IPS DF 6.9 (cell line): Measurements from ENCODE around the gene WFDC11.
"Not testable (repeated sequence)": the region's sequence is repeated elsewhere in the genome, so short reads cannot be mapped to it uniquely, and the experiment has no call there.

ENCODE experiments used
- DNase-seq: peaks from one replicate; pipeline ENCODE4 v3.0.0-alpha.2; 2013; ENCODE audit warnings: low read depth, low spot score
- H3K27ac ChIP-seq: one replicate; pipeline ENCODE4 v1.5.1; 2013; ENCODE audit warnings: low read length, control low read depth
- H3K27me3 ChIP-seq: 2 replicates; pipeline ENCODE4 v1.6.1; 2013; ENCODE audit warnings: mild to moderate bottlenecking, low read length; ENCODE audit not compliant: control insufficient read depth, insufficient read depth
- H3K36me3 ChIP-seq: 2 replicates; pipeline ENCODE4 v1.6.1; 2013; ENCODE audit warnings: low read length; ENCODE audit not compliant: control insufficient read depth, insufficient read depth
- H3K4me1 ChIP-seq: 2 replicates; pipeline ENCODE4 v1.6.1; 2013; ENCODE audit warnings: low read length; ENCODE audit not compliant: control insufficient read depth, insufficient read depth
- H3K4me3 ChIP-seq: 2 replicates; pipeline ENCODE4 v1.5.1; 2013; ENCODE audit warnings: mild to moderate bottlenecking, low read length
- H3K9me3 ChIP-seq: 2 replicates; pipeline ENCODE4 v1.6.1; 2013; ENCODE audit warnings: low read length, inconsistent platforms; ENCODE audit not compliant: control insufficient read depth, insufficient read depth
- WGBS: extraction: QIAGEN DNeasy Blood & Tissue Kit; methylation state at CpG from one replicate; pipeline ENCODE4 v1.1.7; 2013; ENCODE audit warnings: mixed read lengths, missing lambda C conversion rate; ENCODE audit not compliant: insufficient read length, insufficient coverage; 5-methylcytosine and 5-hydroxymethylcytosine counted together

The WFDC11 gene

DNA sequence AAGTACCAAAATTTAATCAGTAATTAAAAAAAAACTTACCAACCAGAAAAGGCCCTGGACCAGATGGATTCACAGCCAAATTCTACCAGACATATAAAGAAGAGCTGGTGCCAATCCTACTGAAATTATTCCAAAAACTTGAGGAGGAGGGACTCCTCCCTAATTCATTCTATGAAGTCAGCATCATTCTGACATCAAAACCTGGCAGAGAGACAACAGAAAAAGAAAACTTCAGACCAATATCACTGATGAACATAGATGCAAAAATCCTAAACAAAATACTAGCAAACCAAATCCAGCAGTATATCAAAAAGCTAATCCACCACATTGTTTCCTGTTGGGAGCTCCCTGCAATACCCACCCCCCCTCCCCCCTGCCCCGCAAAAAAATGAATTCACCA lies at the start of gene WFDC11:
Gene WFDC11 (minus strand): TSS at position 101 of the 400 bp plus-strand sequence. CDS start 19,639 bp downstream, outside the sequence.
- no peak within 1 kb of the TSS for H3K27ac ChIP-seq
- no CpG with 5 or more reads among the region's 1 CpG for WGBS
- no peaks in the 10 kb centered on the region for H3K36me3 ChIP-seq
- H3K4me1 ChIP-seq: no peaks in the 10 kb centered on the region
- no peaks in the 10 kb centered on the region for H3K9me3 ChIP-seq
- no peak for DNase-seq
- H3K4me3 ChIP-seq: no peak within 1 kb of the TSS
- H3K27me3 ChIP-seq: no peaks in the 10 kb centered on the region

DNA sequence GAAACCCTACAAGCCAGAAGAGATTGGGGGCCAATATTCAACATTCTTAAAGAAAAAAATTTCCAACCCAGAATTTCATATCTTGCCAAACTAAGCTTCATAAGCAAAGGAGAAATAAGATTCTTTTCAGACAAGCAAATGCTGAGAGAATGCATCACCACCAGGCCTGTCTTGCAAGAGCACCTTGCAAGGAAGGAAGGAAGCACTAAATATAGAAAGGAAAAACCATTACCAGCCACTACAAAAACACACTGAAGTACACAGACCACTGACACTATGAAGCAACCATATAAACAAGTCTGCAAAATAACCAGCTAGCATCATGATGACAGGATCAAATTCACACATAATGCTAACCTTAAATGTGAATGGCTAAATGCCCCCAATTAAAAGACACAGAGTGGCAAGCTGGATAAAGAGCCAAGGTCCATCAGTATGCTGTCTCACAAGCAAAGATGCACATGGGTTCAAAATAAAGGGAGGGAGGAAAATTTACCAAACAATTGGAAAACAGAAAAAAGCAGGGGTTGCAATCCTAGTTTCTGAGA lies 46.2 kb upstream of the WFDC11 start:
- H3K4me1 ChIP-seq, H3K27me3 ChIP-seq, DNase-seq, H3K9me3 ChIP-seq, H3K27ac ChIP-seq, H3K36me3 ChIP-seq, H3K4me3 ChIP-seq: not testable (repeated sequence)

DNA sequence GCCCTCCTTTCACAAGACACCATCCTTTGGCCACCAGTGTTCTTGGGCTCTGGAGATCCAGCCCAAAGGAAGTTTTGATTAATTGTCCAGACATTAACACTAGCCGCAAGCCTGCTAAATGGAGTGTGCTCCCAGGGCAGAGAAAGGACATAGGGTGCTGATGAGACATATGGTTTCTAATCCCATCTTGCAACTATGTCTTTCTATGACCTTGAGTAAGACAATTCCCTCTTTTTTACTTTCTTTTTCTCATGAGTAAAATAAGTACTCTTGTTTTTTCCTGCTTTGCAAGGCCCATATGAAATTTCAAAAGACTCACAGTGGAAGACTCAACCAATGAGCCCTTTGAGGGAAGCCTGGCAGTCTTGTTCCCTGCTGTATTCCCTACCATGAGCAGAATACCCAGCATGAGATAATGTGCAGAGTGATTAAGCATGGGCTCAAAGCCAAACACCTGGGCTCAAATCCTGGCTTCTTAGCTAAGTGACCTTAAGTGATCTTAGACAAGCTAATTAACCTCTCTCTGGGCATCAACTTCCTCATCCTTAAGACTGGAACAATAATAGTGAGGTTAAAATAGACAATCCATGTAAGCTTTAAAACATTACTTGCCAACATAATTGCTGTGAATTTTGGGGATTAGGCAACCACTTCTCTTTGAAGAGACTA lies 35.1 kb upstream of the WFDC11 start, which contains the start of gene WFDC10B:
Gene WFDC10B (minus strand): TSS at position 51 of the 669 bp plus-strand sequence. CDS start 19,027 bp downstream, outside the sequence.
- Histone ChIP-seq H3K27me3 (no peaks in the 10 kb centered on the region), H3K4me1 (no peaks in the 10 kb centered on the region), H3K9me3 (no peaks in the 10 kb centered on the region), H3K27ac (no peak within 1 kb of the TSS), H3K36me3 (no peaks in the 10 kb centered on the region), H3K4me3 (no peak within 1 kb of the TSS)
- no CpG with 5 or more reads among the region's 1 CpG for WGBS
- DNase-seq: no peak

DNA sequence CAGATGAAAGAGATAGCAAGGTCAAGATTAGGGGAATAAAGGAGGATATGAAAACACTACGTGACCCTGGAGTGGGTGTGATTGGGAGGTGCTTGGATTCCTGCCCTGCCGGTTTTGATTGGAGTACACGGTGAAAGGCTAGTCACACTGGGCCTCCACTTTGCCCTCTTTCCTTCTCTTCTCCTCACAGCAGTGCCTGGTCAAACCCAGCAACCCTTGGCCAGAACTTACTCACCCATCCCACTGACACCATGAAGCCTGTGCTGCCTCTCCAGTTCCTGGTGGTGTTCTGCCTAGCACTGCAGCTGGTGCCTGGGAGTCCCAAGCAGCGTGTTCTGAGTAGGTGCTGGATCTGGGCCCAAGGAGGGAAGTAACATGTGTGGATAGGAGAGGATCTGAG lies 31.8 kb upstream of the WFDC11 start, which contains the start of gene WFDC13:
Gene WFDC13 (plus strand): TSS at position 166 of the 400 bp plus-strand sequence. CDS start 86 bp downstream, at position 252.
- Histone ChIP-seq H3K9me3 (no peaks in the 10 kb centered on the region), H3K4me3 (no peak within 1 kb of the TSS), H3K27me3 (no peaks in the 10 kb centered on the region), H3K27ac (no peak within 1 kb of the TSS), H3K36me3 (no peaks in the 10 kb centered on the region), H3K4me1 (no peaks in the 10 kb centered on the region)
- WGBS: no CpG with 5 or more reads among the region's 4 CpGs
- DNase-seq: no peak

DNA sequence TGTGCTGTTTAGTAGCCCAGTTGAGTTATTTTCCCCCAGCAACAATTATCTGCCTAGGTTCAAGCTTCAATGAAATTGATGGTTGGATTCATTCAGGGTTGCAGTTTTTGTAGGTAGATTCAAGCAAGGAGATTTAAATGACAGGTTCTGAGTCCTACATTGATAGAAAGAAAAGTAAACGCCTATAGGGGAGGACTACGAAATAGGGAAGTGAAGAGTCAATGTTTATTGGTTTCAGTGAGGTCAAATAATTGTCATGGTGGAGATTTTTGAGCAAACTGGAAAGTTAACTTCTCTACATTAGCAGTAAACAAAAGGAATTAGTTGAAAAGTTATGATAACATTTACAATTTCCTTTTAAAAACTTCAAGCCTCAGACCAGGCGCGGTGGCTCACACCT lies 31.1 kb upstream of the WFDC11 start:
- no peak for DNase-seq
- Histone ChIP-seq H3K27ac (no peak overlapping the region), H3K9me3 (no peaks in the 10 kb centered on the region), H3K4me1 (no peaks in the 10 kb centered on the region), H3K27me3 (no peaks in the 10 kb centered on the region), H3K36me3 (no peaks in the 10 kb centered on the region), H3K4me3 (no peak overlapping the region)
- WGBS: no CpG with 5 or more reads among the region's 4 CpGs

DNA sequence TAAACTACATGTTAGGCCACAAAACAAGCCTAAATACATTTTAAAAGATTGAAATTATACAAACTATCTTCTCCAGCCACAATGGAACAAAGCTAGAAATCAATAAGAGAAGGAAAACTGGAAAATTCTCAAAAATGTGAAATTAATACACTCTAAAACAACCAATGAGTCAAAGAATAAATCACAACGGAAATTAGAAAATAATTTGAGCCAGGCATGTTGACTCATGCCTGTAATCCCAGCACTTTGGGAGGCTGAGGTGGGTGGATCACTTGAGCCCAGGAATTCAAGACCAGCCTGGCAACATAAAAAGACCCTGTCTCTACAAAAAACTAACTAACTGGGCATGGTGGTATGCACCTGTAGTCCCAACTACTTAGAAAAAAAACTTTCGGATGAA lies 25.5 kb upstream of the WFDC11 start:
- Histone ChIP-seq H3K4me3 (no peak overlapping the region), H3K27ac (no peak overlapping the region), H3K4me1 (no peaks in the 10 kb centered on the region), H3K9me3 (no peaks in the 10 kb centered on the region), H3K27me3 (no peaks in the 10 kb centered on the region), H3K36me3 (no peaks in the 10 kb centered on the region)
- DNase-seq: no peak
- WGBS: no CpG with 5 or more reads among the region's 2 CpGs

DNA sequence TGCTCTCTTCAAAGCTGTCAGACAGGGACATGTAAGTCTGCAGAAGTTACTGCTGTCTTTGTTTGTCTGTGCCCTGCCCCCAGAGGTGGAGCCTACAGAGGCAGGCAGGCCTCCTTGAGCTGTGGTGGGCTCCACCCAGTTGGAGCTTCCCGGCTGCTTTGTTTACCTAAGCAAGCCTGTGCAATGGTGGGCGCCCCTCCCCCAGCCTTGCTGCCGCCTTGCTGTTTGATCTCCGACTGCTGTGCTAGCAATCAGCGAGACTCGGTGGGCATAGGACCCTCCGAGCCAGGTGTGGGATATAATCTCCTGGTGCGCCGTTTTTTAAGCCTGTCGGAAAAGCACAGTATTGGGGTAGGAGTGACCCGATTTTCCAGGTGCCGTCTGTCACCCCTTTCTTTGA lies 23.3 kb upstream of the WFDC11 start:
- WGBS: no CpG with 5 or more reads among the region's 12 CpGs
- H3K4me3 ChIP-seq, H3K9me3 ChIP-seq, H3K4me1 ChIP-seq, H3K27me3 ChIP-seq, H3K36me3 ChIP-seq, H3K27ac ChIP-seq, DNase-seq: not testable (repeated sequence)

DNA sequence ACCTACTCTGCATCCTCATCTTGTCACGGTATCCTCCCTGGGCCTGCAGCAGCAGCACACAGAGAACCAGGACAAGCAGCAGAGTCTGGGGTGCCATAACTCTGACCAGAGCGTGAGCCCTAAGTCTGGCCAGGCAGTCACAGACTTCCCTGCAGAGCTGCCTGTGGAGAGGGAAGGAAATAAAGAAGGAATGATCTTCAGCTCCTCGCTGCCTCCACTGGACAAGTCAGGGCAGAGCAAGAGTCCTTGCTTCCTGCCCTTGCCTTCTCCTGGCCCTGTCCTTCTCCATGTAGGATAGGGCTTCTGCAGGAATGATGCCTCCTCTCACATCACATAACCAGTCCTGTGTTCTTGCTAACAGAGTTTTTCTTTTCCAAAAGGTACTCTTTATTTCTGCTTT lies 15.9 kb upstream of the WFDC11 start:
- no peak overlapping the region for H3K4me3 ChIP-seq
- H3K27me3 ChIP-seq: no peaks in the 10 kb centered on the region
- no peaks in the 10 kb centered on the region for H3K36me3 ChIP-seq
- peak; percentile 20 for DNase-seq
- H3K9me3 ChIP-seq: no peaks in the 10 kb centered on the region
- H3K27ac ChIP-seq: no peak overlapping the region
- WGBS: no CpG with 5 or more reads among the region's 3 CpGs
- no peaks in the 10 kb centered on the region for H3K4me1 ChIP-seq

GRCh38 chr20:45679650-45680049 lies 9.6 kb upstream of the WFDC11 start:
- Histone ChIP-seq H3K9me3 (no peaks in the 10 kb centered on the region), H3K36me3 (no peaks in the 10 kb centered on the region), H3K4me3 (no peak overlapping the region), H3K27me3 (no peaks in the 10 kb centered on the region), H3K27ac (no peak overlapping the region), H3K4me1 (no peaks in the 10 kb centered on the region)
- no peak for DNase-seq

DNA sequence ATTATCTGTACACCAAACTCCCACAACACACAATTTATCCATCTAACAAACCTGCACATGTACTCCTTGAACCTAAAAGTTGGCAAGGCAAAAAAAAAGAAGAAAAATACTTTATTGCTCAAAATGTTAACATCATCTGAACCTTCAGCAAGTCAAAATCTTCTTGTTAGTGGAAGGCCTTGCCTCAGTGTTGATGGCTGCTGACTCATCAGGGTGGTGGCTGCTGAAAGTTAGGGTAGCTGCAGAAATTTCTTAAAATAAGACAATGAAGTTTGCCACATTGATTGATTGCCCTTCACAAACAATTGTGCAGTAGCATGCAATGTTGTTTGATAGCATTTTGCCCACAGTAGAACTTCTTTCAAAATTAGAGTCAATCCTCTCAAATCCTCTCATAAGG lies 2.7 kb upstream of the WFDC11 start:
- Histone ChIP-seq H3K4me1 (no peaks in the 10 kb centered on the region), H3K9me3 (no peaks in the 10 kb centered on the region), H3K4me3 (no peak overlapping the region), H3K36me3 (no peaks in the 10 kb centered on the region), H3K27me3 (no peaks in the 10 kb centered on the region), H3K27ac (no peak overlapping the region)
- DNase-seq: no peak

GRCh38 chr20:45657038-45657437 lies 13.0 kb downstream of the WFDC11 start:
- H3K9me3 ChIP-seq, DNase-seq, H3K36me3 ChIP-seq, H3K27ac ChIP-seq, H3K4me1 ChIP-seq, H3K27me3 ChIP-seq, H3K4me3 ChIP-seq: not testable (repeated sequence)
- WGBS: no CpG with 5 or more reads among the region's 3 CpGs
